Measurements from ENCODE around the gene COL4A2.

DNA sequence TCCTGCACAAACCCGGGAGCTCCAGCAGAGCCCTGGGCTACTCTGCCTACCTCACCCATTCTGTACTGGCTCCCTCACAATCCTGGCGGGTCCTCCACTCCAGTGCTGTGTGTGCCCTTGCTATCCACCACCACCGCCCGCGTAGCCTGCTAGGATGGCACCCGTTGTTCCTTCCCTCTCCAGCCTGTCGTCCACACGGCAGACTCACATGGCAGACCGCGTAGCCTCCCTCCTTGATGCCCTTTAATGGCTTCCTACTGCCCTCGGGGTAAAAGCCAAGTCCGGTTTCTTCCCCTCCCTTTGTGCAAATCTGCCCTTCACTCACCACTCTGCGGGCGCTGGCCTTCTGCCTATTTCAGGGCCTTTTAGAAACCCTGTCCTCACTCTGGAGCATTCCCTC is 147.9 kb downstream of the COL4A2 start:
- no peak for TF ChIP-seq KLF10 (tag by site-specific recombination; IDR thresholded peaks at IDR 0.05)
- no peak for TF ChIP-seq HOXC10 (CRISPR knock-in tag; IDR thresholded peaks at IDR 0.05)
- TF ChIP-seq, protein P1, sequence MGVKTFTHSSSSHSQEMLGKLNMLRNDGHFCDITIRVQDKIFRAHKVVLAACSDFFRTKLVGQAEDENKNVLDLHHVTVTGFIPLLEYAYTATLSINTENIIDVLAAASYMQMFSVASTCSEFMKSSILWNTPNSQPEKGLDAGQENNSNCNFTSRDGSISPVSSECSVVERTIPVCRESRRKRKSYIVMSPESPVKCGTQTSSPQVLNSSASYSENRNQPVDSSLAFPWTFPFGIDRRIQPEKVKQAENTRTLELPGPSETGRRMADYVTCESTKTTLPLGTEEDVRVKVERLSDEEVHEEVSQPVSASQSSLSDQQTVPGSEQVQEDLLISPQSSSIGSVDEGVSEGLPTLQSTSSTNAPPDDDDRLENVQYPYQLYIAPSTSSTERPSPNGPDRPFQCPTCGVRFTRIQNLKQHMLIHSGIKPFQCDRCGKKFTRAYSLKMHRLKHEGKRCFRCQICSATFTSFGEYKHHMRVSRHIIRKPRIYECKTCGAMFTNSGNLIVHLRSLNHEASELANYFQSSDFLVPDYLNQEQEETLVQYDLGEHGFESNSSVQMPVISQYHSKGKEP (tag by site-specific recombination; IDR thresholded peaks at IDR 0.05) = no peak
- no peak for TF ChIP-seq TRIM28 (IDR thresholded peaks at IDR 0.05; ENCODE audit: borderline replicate concordance, low read length)
